NB4 (cell line): ENCODE measurements around the gene KRT6A.

Experiments
- DNase-seq: peaks from one replicate; pipeline ENCODE4 v3.0.0; 2010; ENCODE audit warnings: low read depth
- H3K4me3 ChIP-seq: one replicate; pipeline ENCODE4 v1.5.1; 2011; ENCODE audit warnings: mild to moderate bottlenecking, low read depth, low read length, moderate library complexity
- CTCF ChIP-seq: IDR thresholded peaks from one replicate; pipeline ENCODE4 v1.5.1; 2012; ENCODE audit warnings: low read depth, low read length
- MAX ChIP-seq: IDR thresholded peaks from 2 replicates; pipeline ENCODE4 v1.6.1; 2011; ENCODE audit warnings: low read depth, low read length
- MYC ChIP-seq: IDR thresholded peaks from 2 replicates; pipeline ENCODE4 v1.6.1; 2011; ENCODE audit warnings: low read depth, low read length
- POLR2A ChIP-seq: IDR thresholded peaks from 2 replicates; pipeline ENCODE4 v1.6.1; 2011; ENCODE audit warnings: mild to moderate bottlenecking; ENCODE audit not compliant: insufficient read length; ENCODE audit errors: extremely low read depth

The KRT6A gene

GRCh38 chr12:52521568-52522266 lies 28.7 kb upstream of the KRT6A start:
- no peak for DNase-seq
- H3K4me3 ChIP-seq, result no peak overlapping the region
- TF ChIP-seq CTCF, result no peak

- no peak for DNase-seq
- no peak overlapping the region for H3K4me3 ChIP-seq
- TF ChIP-seq MAX, result no peak
These were observed 28.1 kb upstream of the KRT6A start for GRCh38 chr12:52521175-52521567.

GRCh38 chr12:52519826-52520662 lies 27.0 kb upstream of the KRT6A start, which contains the start of gene KRT5:
KRT5 (minus strand) TSS chr12:52520394; CDS start chr12:52520296, 98 bp downstream.
- no peak within 1 kb of the TSS for H3K4me3 ChIP-seq
- no peak for DNase-seq
- TF ChIP-seq MYC (no peak), CTCF (no peak), POLR2A (no peak), MAX (no peak)

- DNase-seq, result no peak
- H3K4me3 ChIP-seq, result no peak overlapping the region
- no peak for TF ChIP-seq CTCF
- no peak for TF ChIP-seq MAX
- TF ChIP-seq POLR2A, result no peak
- TF ChIP-seq MYC, result no peak
These were observed 26.3 kb upstream of the KRT6A start for GRCh38 chr12:52519387-52519703.

- DNase-seq, result no peak
- no peak overlapping the region for H3K4me3 ChIP-seq
- TF ChIP-seq CTCF, result no peak
- TF ChIP-seq POLR2A, result no peak
- TF ChIP-seq MYC, result no peak
- no peak for TF ChIP-seq MAX
These were observed 25.7 kb upstream of the KRT6A start for GRCh38 chr12:52518574-52519386.

GRCh38 chr12:52517888-52518287 lies 24.8 kb upstream of the KRT6A start:
- TF ChIP-seq POLR2A, result no peak
- no peak for TF ChIP-seq CTCF
- TF ChIP-seq MYC, result no peak
- no peak for TF ChIP-seq MAX
- H3K4me3 ChIP-seq, result no peak overlapping the region
- no peak for DNase-seq
